Upper lobe of left lung (tissue), 4 donors: ENCODE measurements around the gene DVL2.

Experiments
- CTCF ChIP-seq, 6 experiments: fragments of 450-650 bp in 4 of 6; fragments of 200-600 bp in 2 of 6; sonication (generic) in 2 of 6; IDR thresholded peaks; one replicate each; pipeline ENCODE4 v1.5.1; 2016 to 2019; ENCODE audit warnings: antibody characterized with exemption in 6 of 6
- EP300 ChIP-seq, 4 donors: sonication (generic); formaldehyde crosslinking; IDR thresholded peaks; one replicate each; pipeline ENCODE4 v1.5.1; 2017; ENCODE audit warnings: antibody characterized with exemption in 4 of 4, control low read depth in 2 of 4
- POLR2A ChIP-seq, 4 donors: fragments of 450-650 bp; IDR thresholded peaks; one replicate each; pipeline ENCODE4 v1.5.1; 2016 to 2017; ENCODE audit warnings: antibody characterized with exemption in 4 of 4, mild to moderate bottlenecking in 2 of 4

- TF ChIP-seq CTCF (IDR thresholded peaks at IDR 0.05) (no peak), EP300 (IDR thresholded peaks at IDR 0.05) (no peak), POLR2A (IDR thresholded peaks at IDR 0.05) (no peak)
Observed at GRCh38 chr17:7215652-7216180, 18.6 kb downstream of the DVL2 start.
